ENCODE data around the gene SLC39A12.
"Not testable (repeated sequence)": the region's sequence is repeated elsewhere in the genome, so short reads cannot be mapped to it uniquely, and the experiment has no call there.

SLC39A12 gene

DNA sequence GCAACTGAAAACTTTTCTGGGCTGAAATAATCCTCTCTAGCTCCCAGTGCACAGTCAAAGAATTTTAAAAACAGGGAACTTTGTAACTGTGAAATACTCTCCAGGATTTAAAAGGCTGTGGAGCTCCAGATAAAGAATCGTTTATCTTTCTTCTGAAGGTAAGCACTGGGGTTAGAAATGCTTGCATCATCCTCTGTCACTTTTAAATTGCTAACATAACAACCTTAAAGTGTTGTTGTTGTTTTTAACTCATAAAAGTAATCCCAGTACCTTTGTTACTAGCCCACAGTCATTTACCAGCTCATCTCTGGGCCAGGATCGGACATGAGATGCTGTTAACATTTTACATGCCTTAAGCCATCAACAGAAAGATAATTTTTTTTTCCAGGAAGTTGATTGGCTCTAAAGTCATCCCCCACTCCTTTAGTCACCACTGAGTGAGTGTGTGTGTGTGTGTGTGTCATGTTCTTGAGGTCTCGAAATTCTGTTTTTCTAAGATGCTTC is at the start of gene SLC39A12:
Gene SLC39A12 (plus strand): TSS at position 51 of the 504 bp plus-strand sequence. CDS start 1,359 bp downstream, outside the sequence.
- peak; percentile 18 for DNase-seq (ENCODE audit: low read depth)

DNA sequence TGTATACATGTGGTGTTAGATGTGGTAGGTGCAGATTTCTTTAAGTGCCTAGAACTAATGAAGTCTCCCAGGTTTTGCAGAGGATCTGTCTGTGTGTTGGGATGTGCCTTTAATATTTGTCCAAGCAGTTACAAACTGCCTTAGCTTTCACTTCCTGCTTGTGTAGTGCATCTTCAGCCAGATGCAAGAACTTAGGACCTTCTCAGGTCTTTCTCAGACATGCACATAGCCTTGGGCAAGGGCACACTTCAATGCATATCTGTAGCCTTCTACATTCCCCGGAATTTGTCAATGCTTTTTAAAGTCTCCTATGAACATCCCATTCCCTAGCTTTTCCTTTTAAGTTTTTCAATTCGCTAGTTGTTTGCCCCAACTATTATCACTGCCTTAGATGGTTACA is 47.2 kb upstream of the SLC39A12 start:
- no peak for DNase-seq (ENCODE audit: low read depth)

DNA sequence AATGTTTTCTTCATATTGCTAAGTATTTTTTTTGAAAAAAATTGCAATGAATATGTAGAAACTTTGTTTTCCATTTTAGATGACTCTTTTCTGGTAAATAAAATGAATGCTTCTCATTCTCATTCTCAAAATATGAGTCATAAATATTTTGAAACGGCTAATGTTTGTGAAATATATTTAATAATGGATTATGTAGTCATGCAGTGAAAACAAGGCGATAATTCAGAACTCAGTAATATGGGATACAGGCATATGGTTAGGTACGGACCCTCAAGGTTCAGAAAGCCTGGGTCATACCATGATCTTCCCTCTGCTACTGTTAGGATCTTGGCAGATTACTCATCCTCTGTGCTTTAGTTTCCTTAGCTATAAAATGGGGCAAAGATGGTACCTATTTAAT is 46.2 kb upstream of the SLC39A12 start:
- no peak for DNase-seq (ENCODE audit: low read depth)

DNA sequence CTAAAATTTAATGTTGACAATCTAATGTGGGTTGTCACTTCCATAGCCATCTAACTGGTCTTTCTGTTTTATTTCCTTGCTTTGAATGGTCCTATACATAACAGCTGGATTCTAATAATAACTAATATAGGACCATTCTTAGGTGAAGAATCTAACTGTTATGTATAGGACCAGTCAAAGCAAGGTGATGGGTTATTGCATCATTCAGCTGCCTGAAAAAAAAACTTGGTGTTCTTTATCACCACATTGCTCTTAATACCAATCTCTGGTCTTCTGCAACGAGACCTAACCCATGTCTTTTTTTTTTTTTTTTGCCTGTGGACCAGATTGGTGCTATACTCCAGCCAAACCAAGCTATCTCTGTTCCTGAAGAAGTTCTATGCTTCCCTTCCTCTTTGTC is 45.7 kb upstream of the SLC39A12 start:
- DNase-seq (ENCODE audit: low read depth), result no peak

DNA sequence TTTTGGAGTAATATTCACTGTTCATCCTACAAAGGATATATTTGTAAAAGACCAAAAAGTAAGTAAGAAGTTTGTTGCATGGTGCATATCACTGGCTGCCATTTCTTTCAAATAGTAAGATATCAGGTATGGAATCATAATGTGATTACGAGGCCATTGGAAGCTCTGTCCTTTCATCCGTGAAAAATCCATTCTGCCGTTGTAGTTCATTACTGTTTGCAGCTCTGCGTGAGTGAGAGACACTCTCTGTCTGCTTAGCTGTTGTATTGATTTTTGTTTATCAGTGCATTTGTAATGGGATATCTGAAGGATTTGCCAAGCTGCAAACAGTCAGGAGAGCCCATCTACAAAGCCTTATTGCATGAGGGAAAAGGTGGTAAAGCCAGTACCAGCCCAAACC is 44.1 kb upstream of the SLC39A12 start:
- DNase-seq (ENCODE audit: low read depth), result no peak

DNA sequence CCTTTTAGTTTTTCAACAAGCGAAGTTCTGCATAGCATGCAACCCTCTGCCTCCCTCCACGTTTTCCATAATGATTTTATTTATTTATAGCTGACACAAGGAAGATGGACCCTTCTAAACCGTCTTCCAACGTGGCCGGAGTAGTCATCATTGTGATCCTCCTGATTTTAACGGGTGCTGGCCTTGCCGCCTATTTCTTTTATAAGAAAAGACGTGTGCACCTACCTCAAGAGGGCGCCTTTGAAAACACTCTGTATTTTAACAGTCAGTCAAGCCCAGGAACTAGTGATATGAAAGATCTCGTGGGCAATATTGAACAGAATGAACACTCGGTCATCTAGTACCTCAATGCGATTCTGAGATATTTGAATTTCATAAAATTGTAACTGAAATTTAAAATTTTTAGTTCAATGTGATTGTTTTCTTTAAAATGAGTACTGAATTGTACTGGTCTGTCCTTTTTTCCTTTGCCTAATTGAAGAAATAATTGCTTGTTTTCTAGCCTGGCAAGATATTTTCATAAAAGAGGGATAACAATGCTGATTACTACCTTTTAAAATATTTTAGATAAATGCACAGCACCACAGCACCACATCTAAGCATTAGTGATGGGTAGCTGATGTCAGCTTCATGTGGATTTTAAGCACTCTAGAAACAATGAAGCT is 41.5 kb upstream of the SLC39A12 start:
- DNase-seq (ENCODE audit: low read depth), result no peak

DNA sequence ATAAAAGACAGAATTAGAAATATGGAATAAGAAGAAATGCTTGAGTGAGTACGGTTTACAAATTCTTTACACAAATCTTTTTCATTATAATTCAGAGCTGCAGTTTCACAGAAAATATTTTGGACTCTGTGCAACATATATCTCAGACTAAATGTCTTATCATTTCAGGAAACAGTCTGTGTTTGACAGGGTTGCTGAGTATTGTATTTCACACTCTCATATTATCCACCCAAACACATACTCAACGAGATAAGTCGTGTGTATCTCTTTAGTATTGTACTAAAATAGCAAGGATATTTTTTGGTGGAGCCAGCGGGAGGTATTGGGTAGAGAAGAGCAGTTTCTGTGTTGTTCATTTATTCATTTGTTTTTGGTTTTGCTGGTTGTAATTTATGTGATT is 39.0 kb upstream of the SLC39A12 start:
- DNase-seq (ENCODE audit: low read depth), result no peak

DNA sequence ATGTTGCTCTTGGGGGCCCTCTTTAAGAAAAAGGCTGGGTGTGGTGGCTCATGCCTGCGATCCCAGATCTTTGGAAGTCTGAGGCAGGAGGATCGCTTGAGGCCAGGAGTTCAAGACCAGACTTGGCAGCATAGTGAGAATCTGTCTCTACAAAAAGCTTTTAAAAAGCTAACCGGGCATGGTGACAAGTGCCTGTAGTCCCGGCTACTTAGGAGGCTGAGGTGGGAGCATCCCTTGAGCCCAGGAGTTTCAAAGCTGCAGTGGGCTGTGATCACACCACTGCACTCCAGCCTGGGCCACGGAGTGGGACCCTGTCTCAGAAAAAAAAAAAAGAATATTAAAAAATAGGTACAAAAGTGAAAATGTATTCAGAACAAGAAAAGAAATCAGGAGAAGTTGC is 38.1 kb upstream of the SLC39A12 start:
- DNase-seq (ENCODE audit: low read depth), result no peak

DNA sequence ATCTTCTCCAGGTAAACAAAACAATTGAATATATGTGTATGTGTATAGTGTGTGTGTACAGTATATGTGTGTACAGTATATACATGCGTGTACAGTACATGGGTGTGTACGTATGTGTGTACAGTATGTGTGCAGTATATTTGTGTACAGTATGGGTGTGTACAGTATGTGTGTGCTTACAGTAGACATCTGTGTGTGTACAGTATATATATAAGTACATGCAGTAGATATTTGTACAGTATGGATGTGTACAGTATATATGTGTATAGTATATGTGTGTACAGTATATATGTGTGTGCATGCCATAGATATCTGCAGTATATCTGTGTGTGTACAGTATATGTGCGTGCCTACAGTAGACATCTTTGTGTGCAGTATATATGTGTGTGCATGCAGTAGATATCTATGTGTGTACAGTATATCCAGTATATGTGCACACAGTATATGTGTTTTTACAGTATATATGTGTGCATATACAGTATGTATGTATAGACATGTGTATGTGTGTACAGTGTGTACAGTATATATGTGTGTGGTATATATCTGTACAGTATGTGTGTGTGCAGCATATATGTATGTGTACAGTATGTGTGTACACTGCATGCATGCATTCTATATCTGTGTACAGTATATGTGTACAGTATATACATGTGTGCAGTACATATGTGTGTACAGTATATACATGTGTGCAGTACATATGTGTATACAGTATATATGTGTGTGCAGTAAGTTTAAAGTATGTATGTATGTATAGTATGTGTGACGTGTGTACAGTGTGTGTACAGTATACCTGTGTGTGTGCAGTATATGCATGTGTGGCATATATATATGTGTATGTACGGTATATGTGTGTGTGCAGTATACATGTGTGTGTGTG is 37.3 kb upstream of the SLC39A12 start:
- DNase-seq (ENCODE audit: low read depth), result no peak

DNA sequence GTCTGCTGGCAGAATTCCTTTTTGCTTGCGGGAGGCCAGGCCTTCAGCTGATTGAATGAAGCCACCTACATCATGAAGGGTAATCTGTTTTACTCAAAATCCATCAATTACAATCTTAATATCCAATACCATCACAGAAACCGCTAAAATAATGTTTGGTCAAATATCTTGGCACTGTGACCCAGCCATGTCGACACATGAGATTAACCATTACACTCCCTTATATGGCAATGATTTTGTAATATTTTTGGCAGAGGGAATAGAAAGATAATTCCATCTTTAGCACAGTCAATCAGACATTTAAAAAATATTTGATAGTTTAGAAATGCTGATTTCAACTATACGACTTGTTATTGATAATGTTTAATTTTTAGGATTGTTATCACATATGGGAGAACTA is 36.5 kb upstream of the SLC39A12 start:
- DNase-seq (ENCODE audit: low read depth), result no peak

DNA sequence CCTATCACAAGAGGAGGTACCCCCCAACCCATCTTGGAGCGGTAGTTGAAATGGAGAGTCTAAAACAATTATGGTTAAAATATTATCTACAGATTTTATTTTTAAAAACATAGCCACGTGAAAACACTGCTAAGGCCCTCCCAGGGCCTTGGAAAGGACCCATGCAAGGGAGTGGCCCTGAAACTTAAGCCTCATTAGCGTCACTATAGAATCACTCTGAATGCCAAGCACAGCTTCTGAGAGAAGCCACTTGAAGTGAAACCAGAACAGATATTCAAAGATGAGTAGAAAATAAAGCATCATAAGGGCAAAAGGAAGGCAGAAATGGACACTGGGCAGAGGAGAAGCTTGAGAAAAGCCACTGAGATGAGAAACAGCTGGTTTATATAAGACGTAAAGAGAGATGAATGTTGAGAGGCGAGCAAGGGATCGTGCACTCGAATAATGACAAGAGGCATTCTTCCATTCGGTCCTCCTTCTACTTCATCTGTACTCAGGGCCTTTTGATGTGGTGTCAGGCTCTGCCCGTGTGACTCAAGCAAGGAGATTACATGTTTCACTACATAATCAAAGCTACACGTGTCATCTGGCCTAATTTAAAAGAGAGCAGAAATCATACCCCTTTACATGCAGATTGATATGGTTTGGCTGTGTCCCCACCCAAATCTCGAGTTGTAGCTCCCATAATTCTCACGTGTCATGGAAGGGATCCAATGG is 33.4 kb upstream of the SLC39A12 start:
- DNase-seq (ENCODE audit: low read depth), result no peak

DNA sequence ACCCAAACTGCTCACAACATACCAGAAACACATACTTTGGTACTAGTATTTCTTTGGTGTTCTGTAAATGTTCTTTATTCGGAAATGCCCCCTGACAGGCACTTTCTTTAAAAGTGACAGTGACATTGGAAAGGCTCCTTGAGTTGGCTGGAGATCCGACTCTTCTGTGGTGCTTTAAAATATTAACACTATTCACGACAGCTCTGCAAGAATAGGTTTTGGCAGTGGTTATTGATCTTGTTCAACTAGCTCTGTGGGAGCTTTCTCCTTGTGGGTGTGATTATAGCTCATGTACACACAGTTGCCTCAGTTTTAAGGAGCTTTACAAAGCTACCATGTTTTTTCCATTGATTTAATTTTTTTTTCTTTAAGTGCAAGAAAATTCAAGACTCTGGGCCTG is 30.3 kb upstream of the SLC39A12 start:
- DNase-seq (ENCODE audit: low read depth), result no peak

DNA sequence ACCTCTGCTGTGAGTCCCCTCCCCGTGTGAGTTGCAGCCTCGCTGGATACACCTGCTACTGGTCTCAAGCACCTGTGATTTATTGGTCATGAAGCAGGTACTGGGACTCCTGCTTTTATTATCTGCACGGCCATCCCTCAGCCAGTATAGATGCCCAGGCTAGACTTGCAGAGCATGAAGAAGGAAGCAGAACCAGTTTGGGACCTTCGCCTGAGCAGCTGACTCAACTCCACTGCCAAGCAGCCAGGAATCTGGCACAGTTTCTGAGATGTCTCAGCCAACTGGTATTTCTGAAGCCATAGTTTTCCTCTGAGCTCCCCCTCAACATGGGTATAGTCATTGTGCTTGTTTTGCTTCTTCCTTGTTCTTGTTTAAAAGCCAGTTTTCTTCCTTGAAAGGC is 28.0 kb upstream of the SLC39A12 start:
- DNase-seq (ENCODE audit: low read depth), result peak; percentile 48

DNA sequence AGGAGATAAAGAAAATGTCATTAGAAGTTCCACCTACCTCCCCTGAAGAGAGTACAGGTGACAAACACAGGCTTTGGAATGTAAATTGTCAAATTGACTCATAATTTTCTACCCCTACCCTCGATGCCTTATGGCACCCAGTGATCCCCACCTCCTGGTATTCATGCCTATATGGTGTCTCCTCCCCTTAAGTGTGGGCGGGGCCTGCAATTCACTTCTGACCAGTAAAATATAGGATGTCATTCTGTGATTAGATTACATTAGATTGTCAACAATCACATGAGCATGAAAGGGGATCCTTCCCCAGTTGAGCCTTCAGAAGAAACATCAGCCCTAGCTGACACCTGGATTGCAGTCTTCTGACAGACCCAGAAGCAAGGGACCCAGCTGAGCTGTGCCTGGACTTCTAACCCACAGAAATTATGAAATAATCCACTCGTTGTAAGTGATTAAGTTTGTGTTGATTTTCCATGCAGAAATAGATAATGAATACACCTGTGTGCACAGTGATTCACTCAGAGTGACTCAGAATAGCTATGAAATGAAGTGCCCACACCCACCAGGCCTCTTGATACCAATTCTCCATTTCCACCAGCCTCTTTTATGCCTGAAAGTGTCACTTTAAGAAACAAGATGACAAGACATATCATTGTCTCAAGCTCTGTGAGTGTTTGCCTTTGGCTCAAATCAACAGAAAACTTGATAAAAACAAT is 8.5 kb upstream of the SLC39A12 start:
- DNase-seq (ENCODE audit: low read depth), result no peak

DNA sequence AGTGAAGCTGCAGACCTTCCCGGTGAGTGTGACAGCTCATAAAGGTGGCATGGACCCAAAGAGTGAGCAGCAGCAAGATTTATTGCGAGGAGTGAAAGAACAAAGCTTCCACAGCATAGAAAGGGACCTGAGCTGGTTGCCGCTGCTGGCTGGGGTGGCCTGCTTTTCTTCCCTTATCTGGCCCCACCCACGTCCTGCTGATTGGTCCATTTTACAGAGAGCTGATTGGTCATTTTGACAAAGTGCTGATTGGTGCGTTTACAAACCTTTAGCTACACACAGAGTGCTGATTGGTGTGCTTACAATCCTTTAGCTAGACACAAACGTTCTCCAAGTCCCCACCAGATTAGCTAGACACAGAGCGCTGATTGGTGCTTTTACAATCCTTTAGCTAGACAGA is 1.4 kb upstream of the SLC39A12 start:
- not testable (repeated sequence) for DNase-seq (ENCODE audit: low read depth)

DNA sequence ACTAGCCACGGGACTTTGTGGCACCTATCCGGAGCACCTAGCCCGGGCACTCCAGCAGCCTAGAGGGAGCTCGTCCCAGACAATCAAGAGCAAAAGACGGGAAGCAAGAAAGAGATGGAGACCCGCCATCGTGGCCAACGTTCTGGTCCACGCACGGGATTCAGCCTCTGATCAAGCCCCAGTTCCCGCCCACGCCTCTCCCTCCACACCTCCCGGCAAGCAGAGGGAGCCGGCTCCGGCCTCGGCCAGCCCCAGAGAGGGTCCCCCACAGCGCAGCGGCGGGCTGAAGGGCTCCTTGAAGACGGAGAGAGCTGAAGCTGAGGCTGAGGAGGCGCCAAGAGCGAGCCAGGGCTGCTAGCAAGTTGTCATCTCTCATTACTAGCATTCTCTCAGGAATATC is 992 bp upstream of the SLC39A12 start:
- DNase-seq (ENCODE audit: low read depth), result no peak

DNA sequence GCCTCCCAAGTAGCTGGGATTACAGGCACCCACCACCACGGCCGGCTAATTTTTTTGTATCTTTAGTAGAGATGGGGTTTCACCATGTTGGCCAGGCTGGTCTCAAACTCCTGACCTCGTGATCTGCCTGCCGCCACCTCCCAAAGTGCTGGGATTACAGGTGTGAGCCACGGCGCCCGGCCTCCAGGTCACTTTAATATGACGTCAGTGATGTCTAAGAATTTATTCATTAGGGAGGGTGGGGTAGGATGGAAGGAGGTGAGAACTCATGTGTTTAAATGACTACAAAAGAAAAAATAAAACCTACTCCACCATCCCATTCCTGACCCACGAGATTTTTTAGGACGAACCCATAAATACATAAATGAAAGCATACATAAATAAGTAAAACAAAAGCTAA is 2.7 kb downstream of the SLC39A12 start:
- DNase-seq (ENCODE audit: low read depth), result not testable (repeated sequence)

DNA sequence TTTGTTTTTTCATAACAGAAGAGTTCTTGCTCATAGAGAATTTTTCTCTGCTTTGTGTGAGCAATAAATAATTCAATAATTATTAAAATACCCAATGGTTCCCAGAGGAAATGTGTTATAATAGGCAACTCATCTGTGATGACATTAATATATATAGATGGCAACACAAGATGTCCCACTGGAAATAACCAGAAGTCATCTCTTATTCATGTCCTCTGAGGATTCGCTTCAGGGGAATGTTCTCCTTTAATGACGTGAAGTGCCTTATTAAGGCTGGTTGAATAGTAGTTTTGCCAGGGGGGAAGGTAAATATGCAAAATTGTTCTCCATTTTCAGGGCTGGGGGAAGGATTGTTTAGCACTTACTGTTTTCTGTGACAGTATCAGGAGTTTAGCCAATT is 3.1 kb downstream of the SLC39A12 start:
- no peak for DNase-seq (ENCODE audit: low read depth)

DNA sequence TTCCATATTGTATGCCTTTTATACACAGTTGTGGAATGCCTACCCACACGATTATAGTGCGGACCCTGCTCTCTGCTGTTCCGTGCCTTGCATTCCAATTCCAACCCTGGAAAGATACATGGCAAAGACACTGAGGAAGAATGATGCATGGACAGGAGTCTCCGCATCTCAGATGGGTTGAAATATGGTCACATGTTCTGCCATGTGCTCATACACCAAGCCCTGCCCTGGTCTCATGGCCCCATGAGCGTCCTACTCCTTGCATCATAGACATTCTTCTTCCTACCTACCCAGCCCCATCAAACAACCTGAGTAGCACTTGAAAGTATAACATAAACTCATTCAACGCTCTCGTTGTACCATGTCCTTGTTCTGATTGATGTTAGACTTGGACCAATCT is 6.3 kb downstream of the SLC39A12 start:
- DNase-seq (ENCODE audit: low read depth), result no peak

DNA sequence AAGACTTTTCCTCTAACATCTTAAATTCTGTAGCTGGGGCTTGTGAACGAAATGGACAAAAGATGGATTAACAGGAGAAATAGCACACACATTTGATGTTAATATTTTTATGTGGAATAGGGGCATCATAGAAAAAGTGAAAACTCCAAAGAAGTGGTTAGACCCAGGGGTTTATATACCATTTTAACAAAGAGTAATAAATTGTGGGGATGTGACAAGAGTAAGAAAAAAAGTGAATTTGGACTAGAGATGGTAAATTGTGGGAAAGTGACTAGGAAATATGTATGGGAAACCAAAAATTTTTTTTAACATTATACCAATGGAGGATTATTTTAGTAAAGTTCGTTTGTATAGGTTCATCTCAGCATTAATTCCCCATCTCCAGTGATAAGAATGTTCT is 8.2 kb downstream of the SLC39A12 start:
- no peak for DNase-seq (ENCODE audit: low read depth)

DNA sequence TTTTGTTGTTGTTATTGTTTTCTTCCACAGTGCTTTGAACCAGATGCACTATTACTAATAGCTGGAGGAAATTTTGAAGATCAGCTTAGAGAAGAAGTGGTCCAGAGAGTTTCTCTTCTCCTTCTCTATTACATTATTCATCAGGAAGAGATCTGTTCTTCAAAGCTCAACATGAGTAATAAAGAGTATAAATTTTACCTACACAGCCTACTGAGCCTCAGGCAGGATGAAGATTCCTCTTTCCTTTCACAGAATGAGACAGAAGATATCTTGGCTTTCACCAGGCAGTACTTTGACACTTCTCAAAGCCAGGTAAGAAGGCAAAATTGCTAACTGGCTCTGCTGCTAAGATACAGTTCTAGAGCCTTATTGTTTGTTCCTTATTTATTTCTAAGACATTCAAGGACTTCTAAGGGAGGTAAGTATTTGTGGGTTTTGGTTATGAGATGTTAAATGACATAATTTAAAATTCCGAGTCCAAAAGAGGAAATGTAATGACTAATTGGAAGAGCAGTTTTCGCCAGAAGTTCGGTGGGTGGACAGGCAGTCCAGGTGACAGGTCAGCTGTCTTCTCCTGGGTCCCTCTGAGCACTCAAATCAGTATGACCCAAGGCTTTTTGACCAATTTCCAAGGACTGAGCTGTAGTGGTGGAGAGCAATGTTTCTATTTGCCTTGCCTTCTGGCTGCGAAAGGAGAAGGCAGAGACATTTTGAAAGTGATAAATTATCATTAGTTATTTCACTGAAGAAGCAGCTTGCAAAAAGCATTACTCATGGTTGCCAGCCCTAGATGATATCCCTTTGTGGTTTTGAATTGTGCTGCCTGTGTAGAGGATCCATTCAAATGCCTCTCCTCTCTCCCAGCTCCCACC is 10.1 kb downstream of the SLC39A12 start:
- DNase-seq (ENCODE audit: low read depth), result no peak

Measured in HS-5 (cell line).